ENCODE results near the gene MYADML2. TPM values are rescaled to one million over a fixed set of nuclear protein-coding genes. Genes with fewer than 3 reads are reported as not detected.

MYADML2 gene
- total RNA-seq, 1 donor from 2014 or later: 0.11 TPM

DNA sequence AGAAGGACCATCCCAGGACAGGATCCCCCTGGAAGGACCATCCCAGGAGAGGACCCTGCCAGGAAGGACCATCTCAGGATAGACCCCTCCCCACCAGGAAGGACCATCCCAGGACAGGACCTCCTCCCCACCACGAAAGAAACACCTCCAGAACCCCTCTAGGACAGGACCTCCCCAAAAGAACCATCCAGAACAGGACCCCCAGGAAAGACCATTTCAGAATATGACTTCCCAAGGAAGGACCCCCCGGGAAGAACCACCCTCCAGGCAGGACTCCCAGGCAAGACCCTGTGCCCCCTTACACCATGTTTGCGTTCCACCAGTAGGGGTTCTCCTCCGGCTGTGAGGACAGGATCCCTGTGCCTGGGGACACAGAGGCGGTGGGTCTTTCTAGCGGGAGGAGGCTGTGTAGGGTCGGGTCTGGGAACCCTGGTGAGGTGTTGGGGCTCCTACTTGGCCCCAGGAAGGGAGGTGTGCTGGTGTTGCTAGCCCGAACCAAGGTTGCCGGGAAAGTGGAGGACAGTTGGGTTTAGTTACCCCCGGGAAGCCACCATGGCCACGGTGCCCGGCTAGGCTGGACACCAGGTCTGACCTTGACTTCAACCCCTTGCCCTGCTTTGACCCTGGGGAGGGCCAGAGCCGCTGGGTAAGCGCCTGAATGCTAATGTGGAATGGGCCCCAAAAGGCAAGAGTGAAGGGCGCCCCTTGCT is 11.8 kb upstream of the MYADML2 start:
- H3K9ac ChIP-seq: no peak overlapping the region
- no peaks in the 10 kb centered on the region for H3K36me3 ChIP-seq
- H3F3A ChIP-seq (ENCODE audit: low read depth): peaks cover 16% of the 10 kb centered on the region
- H2AFZ ChIP-seq (replicated peaks): no peak overlapping the region
- H3K36me3 Mint-ChIP-seq: peaks cover 3% of the 10 kb centered on the region
- H3K9me3 Mint-ChIP-seq: no peaks in the 10 kb centered on the region
- peaks cover 28% of the 10 kb centered on the region for H3K27me3 Mint-ChIP-seq (ENCODE audit: insufficient read depth, low read depth)
- no peaks in the 10 kb centered on the region for H3K9me3 ChIP-seq (ENCODE audit: low read depth)
- TF ChIP-seq, protein P1, sequence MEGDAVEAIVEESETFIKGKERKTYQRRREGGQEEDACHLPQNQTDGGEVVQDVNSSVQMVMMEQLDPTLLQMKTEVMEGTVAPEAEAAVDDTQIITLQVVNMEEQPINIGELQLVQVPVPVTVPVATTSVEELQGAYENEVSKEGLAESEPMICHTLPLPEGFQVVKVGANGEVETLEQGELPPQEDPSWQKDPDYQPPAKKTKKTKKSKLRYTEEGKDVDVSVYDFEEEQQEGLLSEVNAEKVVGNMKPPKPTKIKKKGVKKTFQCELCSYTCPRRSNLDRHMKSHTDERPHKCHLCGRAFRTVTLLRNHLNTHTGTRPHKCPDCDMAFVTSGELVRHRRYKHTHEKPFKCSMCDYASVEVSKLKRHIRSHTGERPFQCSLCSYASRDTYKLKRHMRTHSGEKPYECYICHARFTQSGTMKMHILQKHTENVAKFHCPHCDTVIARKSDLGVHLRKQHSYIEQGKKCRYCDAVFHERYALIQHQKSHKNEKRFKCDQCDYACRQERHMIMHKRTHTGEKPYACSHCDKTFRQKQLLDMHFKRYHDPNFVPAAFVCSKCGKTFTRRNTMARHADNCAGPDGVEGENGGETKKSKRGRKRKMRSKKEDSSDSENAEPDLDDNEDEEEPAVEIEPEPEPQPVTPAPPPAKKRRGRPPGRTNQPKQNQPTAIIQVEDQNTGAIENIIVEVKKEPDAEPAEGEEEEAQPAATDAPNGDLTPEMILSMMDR (IDR thresholded peaks at IDR 0.05): no peak
- no peak for TF ChIP-seq EZH2 (IDR thresholded peaks at IDR 0.05)
- no peak for TF ChIP-seq EZH2phosphoT487 (IDR thresholded peaks at IDR 0.05)
- H3K79me2 ChIP-seq (ENCODE audit: low read depth): no peaks in the 10 kb centered on the region
- peaks cover 23% of the 10 kb centered on the region for H3K4me1 Mint-ChIP-seq
- no peak overlapping the region for H3K27ac Mint-ChIP-seq
- peak overlapping the region; percentile 38 for H3K4me3 ChIP-seq
- no peak for DNase-seq (ENCODE audit: low spot score)
- H3K27me3 ChIP-seq: peaks cover 80% of the 10 kb centered on the region
- H3K4me2 ChIP-seq: peak overlapping the region; percentile 72
- peaks cover 11% of the 10 kb centered on the region for H4K20me1 ChIP-seq (ENCODE audit: low read depth)
- H3K27ac ChIP-seq: no peak overlapping the region
- peaks cover 8% of the 10 kb centered on the region for H3K4me1 ChIP-seq
- peak overlapping the region; percentile 76 for H3K4me3 Mint-ChIP-seq

DNA sequence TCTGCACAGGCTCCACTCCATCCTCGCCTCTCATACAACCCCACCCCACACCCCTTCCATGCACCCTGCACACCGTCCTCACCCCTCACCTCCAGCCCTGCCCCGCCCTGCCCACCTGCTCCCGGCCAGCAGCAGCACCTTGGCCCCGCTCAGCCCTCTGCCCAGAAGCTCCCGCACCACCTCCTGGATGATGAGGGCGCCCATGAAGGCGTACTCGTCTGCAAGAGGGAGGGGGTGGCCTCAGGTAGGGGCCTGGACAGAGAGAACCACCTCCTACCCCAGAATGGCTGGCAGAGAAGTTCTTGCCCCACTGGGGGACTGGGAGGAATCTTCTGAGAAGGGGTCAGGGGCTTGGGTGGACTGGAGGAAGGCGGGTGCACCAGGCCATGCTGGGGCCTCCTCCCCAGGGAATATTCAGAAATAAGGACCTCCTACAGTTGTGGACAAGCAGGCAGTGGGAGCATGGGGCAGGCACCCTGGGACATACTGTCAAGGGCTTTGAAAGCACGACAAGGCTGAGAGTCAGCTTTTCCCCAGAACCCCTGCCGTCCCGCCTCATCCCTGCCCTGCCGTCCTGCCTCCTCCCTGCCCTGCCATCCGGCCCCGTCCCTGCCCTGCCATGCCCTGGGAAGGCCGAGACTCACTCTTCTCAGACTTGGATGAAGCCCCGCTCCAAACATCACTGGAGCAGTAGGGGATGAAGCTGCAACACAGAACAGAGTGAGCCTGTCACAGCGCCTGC is 10.8 kb upstream of the MYADML2 start:
- H4K20me1 ChIP-seq (ENCODE audit: low read depth): peaks cover 11% of the 10 kb centered on the region
- Mint-ChIP-seq H3K27me3 (ENCODE audit: insufficient read depth, low read depth) (peaks cover 24% of the 10 kb centered on the region), H3K4me1 (peaks cover 21% of the 10 kb centered on the region), H3K9me3 (no peaks in the 10 kb centered on the region), H3K36me3 (peaks cover 3% of the 10 kb centered on the region), H3K4me3 (peak overlapping the region; percentile 76), H3K27ac (no peak overlapping the region)
- no peak overlapping the region for H2AFZ ChIP-seq (replicated peaks)
- no peaks in the 10 kb centered on the region for H3K9me3 ChIP-seq (ENCODE audit: low read depth)
- no peak for DNase-seq (ENCODE audit: low spot score)
- H3K9ac ChIP-seq: no peak overlapping the region
- H3K27me3 ChIP-seq: peaks cover 71% of the 10 kb centered on the region
- no peaks in the 10 kb centered on the region for H3K79me2 ChIP-seq (ENCODE audit: low read depth)
- H3K4me2 ChIP-seq: no peak overlapping the region
- no peak overlapping the region for H3K27ac ChIP-seq
- TF ChIP-seq, protein P1 (IDR thresholded peaks at IDR 0.05): no peak
- TF ChIP-seq EZH2 (IDR thresholded peaks at IDR 0.05) (no peak), EZH2phosphoT487 (IDR thresholded peaks at IDR 0.05) (no peak)
- H3K36me3 ChIP-seq: no peaks in the 10 kb centered on the region
- H3F3A ChIP-seq (ENCODE audit: low read depth): peaks cover 16% of the 10 kb centered on the region
- H3K4me3 ChIP-seq: no peak overlapping the region
- peaks cover 8% of the 10 kb centered on the region for H3K4me1 ChIP-seq

DNA sequence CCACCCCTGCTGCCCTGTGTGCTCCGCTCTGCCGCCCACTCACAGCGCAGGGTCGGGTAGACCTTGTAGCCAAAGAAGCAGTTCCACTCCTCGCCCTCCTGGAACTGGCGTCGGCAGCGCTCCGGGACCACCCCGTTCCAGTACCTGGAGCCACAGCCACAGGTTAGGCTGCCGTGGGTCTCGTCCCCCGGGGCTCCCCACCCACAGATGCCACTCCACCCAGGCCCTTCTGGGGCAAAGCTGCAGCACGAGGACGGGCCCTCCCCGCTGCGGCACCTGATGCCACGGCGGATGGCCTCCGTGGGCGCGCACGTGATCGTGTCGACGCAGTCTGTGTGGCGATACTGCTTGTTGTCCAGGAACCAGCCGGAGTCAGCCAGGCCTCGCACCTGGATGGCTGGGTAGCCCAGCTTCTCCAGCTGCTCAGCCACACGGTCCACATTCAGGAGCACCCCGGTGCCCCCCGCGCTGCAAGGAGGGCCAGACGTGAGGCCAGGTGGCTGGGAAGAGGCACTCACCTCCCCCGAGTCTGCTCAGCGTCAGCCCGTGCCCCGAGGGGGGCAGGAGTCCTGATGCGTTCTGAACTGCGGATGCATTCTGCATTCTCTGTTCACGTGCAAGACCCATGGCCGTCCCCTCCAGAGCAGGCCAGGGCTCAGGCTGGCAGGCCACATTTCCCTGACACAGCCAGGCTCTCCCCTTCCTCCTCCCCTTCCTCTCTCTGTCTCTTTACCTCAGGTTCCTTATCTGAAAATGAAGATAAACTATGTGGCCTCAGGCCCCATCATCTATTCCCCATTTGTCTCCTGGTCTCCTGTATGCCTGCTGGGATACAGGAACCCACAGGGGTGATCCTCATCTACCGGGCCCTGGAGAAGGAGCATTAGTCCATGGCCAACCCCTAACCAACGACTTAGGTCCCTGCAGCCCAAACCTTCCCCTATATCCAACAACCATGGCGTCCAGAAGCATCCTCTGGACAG is 9.9 kb upstream of the MYADML2 start:
- peaks cover 4% of the 10 kb centered on the region for H4K20me1 ChIP-seq (ENCODE audit: low read depth)
- no peak overlapping the region for H3K4me3 ChIP-seq
- H3K79me2 ChIP-seq (ENCODE audit: low read depth): no peaks in the 10 kb centered on the region
- TF ChIP-seq EZH2phosphoT487 (IDR thresholded peaks at IDR 0.05): no peak
- peaks cover 7% of the 10 kb centered on the region for H3F3A ChIP-seq (ENCODE audit: low read depth)
- no peak overlapping the region for H3K27ac ChIP-seq
- no peak overlapping the region for H3K4me2 ChIP-seq
- H3K4me1 ChIP-seq: peaks cover 3% of the 10 kb centered on the region
- no peak for DNase-seq (ENCODE audit: low spot score)
- Mint-ChIP-seq H3K27me3 (ENCODE audit: insufficient read depth, low read depth) (peaks cover 19% of the 10 kb centered on the region), H3K9me3 (no peaks in the 10 kb centered on the region), H3K36me3 (peaks cover 3% of the 10 kb centered on the region), H3K4me1 (peaks cover 18% of the 10 kb centered on the region), H3K4me3 (peak overlapping the region; percentile 27), H3K27ac (peak overlapping the region; percentile 8)
- peaks cover 61% of the 10 kb centered on the region for H3K27me3 ChIP-seq
- no peaks in the 10 kb centered on the region for H3K9me3 ChIP-seq (ENCODE audit: low read depth)
- H2AFZ ChIP-seq (replicated peaks): no peak overlapping the region
- H3K9ac ChIP-seq: no peak overlapping the region
- no peaks in the 10 kb centered on the region for H3K36me3 ChIP-seq

All from neural progenitor cell (in vitro differentiated cells).